HK-2 (cell line): Measurements from ENCODE around the gene ATP2A2.
"Not testable (repeated sequence)": the region's sequence is repeated elsewhere in the genome, so short reads cannot be mapped to it uniquely, and the experiment has no call there.

Experiments used
- DNase-seq: peaks from one replicate; pipeline ENCODE4 v3.0.0-alpha.2; 2018; ENCODE audit not compliant: unreplicated experiment

ATP2A2 gene

DNA sequence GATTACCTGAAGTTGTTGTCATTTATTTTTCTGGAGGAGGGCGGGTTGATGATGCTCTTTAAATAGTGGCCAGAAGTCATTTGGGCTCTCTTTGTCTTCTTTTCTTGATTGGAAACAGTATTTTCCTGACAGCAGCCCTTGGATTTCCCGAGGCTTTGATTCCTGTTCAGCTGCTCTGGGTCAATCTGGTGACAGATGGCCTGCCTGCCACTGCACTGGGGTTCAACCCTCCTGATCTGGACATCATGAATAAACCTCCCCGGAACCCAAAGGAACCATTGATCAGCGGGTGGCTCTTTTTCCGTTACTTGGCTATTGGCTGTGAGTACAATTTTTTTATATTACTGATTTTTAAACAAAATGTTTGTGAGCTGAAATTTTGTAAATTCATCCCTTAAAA is 62.1 kb downstream of the ATP2A2 start:
- DNase-seq: no peak

DNA sequence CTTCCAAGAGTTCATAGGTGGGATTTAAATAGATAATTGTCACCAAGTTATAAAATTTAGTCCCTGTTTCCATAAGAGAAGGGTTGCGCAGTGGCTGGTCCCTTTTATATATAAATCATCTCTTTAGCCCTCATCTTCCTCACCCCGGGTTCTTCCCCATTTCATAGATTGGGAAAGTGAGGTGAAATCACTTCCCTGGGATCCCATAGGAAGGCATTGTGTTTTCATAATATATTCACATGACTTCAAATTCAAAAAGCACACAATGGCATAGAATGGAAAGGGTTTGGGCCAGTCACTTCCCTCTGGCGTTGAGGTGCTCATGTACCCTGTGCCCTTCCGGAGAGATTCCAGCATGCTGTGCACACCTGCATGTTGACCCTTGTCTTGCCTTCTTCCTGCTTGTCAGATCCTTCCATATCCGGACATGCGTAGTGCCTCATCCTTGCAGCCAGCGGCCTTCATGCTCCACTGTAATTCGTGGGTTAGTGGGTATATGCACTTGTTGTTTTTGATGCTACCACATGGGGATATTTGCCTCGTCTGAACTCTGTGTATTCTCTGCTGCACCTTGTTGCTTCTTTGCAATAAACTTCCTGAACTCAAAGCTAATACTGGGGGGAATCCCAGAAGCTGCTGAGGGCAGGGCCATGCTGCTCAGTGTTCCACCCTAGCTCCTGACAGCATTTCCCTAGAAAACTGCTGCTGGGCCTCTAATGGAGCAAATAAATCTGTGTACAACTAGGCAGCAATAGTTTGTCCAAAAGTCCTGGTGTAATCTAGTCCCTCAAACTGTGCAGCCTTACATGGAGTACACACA is 62.9 kb downstream of the ATP2A2 start:
- DNase-seq: no peak

DNA sequence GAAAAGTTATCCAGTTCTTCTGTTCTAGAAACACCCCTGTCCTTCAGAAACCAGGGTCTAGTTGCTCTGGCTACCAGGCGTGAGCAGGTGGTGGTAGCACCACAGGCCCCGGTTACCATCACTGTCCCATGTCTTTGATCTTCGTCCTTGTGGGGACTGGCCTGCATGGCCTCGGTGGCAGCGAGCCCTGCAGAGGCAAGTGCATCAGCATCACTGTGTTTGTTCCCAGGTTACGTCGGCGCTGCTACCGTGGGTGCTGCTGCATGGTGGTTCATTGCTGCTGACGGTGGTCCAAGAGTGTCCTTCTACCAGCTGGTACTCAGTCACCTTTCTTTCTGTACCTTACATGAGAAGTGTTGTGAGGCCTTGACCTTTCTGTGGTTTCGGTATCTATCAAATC is 63.6 kb downstream of the ATP2A2 start:
- no peak for DNase-seq

DNA sequence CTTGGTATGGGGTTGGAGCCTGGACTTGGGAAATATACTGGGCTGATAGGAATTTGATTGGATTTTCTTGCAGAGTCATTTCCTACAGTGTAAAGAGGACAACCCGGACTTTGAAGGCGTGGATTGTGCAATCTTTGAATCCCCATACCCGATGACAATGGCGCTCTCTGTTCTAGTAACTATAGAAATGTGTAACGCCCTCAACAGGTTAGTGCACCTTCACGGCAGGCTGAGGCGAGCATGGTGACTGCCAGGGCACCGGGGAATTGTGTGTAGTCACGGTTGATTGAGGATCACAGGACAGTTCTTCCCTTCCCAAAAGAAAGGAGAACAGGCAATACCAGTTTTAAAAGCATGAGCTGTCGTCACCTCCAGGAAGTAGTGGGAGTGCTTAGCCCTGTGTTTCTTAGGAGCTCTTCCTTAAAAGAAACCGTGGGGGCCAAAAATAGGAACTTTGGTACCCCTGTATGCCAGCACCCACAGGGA is 64.2 kb downstream of the ATP2A2 start:
- DNase-seq: no peak

DNA sequence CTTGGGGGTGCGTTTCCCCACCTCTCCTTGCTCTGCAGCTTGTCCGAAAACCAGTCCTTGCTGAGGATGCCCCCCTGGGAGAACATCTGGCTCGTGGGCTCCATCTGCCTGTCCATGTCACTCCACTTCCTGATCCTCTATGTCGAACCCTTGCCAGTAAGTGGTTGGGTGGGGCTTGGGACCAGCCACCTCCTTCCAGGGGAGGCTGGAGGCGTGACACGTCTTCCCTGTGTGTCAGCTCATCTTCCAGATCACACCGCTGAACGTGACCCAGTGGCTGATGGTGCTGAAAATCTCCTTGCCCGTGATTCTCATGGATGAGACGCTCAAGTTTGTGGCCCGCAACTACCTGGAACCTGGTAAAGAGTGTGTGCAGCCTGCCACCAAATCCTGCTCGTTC is 64.9 kb downstream of the ATP2A2 start:
- no peak for DNase-seq

DNA sequence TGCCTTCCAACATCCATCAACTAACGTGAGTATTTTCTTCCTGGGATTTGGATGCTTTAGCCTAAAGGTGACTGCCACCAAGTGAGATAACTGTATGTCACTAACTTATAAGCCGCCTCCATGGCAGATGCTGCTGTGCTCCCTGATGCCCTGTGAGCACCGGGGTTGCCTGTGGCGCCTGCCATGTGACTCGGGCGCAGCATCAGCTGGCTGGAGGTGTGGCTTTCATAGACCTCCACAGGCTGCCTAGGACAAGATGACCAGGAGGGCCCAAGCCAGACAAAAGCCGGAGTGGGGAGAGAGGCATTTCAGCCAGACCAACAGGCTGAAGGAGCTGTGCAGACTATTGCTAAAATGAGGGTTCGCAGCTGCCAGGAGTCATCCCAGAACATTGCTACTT is 66.7 kb downstream of the ATP2A2 start:
- DNase-seq: no peak

DNA sequence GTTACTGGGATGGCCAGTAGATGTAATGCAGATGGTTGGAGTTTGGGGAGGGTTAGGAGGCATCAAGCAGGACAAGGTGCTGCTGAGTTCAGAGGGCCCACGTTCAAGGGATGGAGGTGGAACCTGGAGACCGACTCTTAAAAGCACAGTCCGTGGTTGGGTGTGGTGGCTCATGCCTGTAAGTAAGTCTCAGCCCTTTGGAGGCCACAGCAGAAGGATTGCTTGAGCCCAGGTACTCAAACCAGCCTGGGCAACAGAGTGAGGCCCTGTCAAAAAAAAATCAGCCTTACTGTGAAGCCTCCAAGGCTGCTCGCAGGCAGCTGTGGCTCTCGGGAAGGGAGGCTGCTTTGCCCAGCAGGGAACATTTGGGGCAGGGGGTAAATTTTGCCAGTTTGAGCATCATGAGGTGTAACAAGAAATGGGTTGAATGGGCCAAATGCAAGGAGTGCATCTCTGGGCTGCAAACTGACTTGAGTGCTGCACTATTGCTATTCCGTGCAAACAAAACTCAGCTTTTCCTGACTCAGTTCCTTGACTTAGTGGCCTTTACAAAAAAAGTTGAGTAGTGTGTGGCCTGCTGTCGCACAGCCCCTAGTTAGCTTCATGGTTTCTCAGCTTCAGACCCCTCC is 67.5 kb downstream of the ATP2A2 start:
- no peak for DNase-seq

DNA sequence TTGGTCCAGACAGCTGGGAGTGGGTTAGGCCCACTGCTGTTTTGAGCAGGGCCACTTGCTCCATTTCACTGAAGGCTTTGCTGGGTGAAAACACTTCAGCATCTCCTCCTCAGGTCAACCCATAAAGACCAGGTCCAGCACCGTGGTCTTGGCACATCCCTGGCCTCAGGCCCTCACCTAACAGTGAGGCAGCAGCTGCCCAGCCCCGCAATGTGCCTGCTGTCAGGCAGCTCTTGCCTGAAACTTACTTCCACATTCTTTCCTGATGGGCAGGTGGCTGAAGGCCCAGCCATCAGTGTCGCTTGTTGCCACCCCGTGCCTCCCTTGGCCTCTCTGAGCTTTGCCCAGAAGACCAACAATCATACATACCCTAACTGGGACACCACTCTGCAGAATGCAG is 68.0 kb downstream of the ATP2A2 start:
- DNase-seq: no peak

DNA sequence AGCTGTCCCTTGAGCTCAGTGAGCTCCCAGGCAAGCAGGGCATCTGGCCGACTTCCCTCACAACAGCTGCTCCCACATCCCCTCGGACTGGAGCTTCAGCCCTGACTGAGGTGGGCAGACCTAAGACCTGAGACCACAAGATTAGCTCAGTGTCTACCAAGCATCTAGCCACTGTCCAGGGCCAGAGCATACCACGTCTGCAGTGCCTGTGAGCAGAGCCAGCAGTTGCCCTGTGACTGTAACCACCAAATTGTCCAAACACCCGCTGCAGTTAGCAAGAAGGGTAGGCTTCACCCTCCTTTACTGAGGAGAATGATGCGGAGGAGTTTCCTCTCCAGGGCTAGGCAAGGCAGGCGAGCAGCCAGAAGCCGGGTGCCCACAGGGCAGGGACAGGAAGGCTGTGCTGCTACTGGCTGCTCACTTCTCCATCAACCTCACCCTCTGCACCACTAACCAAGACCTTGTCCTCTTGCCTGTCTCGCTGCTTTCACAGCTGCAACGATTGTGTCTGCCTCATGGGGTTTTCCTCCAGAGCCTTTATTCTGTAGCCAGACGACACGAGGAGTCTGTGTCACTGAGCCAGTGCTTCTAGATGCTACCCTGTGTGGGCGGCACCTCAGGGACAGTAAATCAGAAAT is 68.6 kb downstream of the ATP2A2 start:
- no peak for DNase-seq

DNA sequence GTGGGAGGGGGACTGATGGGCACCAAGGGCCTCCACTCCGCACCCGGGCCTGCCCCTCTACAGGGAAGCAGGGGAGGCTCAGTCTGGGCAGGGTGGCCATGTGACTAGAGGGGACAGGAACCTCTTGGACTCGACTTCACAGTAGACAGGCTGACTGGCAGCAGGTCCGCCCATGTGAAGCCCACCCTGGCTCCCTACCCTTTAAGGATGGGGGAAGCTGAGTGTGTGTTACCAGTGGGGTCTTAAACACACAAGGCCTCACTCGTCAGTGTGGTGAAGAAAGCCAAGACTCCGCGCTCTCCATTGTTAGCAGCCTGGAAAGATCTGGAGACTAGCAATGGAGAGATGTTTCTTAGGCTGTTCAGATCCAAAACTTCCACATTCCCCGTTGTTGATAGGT is 70.1 kb downstream of the ATP2A2 start:
- DNase-seq: no peak

DNA sequence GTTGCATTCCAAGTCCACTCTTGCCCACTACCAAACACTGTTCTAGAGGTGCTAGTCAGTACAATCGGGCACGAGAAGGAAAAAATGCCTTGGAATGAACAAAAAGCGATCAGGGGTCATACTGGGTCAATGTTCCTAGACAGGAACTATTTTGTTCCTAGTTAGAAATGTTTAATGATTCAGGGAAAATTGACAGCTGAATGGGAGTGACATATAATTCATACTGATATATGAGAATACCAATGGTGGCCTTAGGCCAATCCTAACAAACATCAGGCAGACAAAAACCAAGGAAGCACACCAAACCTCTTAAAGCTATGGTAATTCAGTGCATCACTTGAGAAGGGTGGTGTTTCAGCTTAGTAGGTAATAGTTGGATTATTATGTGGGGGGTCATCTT is 71.4 kb downstream of the ATP2A2 start:
- DNase-seq: no peak

DNA sequence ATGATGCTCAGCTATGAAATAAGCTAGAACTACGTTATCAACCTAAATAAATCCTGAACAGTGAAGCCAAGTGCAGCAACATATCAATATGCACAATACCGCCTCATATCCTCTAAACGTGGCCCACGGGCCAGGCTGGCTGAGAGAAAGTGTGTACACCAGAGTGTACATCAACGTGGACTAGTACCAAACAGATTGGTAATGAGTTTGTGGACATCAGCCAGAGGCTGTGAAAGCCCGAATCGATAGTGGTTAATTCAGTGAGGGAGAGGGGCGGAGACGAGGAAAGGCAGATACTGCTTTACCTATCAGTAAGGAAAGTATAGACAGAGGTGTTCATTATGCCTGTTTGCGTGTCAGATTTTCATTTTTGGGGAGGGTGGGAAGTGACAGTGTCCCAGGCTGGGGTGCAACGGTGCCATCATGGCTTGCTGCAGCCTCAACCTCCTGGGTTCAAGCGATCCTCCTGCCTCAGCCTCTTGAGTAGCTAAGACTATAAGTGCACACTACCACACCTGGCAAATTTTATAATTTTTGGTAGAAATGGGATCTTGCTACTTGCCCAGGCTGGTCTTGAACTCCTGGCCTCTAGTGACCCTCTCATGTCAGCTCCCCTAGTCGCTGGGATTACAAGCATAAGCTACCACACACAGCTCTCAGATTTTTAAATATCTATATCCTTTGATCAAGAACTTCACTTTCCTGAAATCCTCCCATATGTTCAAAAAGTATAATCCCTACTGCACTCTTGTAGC is 72.3 kb downstream of the ATP2A2 start:
- no peak for DNase-seq

DNA sequence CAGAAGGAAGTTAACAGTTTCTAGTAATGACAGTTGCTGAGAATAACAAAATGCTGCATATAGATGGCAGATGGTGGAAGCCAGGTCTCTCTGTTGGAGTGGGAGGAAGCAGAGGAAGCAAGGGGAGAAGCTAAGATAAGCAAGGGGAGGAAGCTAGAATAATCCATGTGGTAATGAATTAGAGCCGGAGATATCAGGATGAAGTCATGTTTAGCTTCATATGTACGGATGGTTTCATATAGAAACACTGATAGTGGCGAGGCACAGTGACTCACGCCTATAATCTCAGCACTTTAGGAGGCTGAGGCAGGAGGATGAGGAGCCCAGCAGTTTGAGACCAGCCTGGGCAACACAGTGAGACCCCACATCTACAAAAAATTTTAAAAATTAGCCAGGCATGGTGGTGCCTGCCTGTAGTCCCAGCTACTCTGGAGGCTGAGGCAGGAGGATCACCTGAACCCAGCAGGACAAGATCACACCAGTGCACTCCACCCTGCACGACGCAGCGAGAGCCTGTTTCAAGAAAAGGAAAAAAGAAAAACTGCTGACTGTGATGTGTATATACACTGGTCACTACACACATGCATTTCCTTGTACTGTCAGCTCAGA is 73.2 kb downstream of the ATP2A2 start:
- no peak for DNase-seq

DNA sequence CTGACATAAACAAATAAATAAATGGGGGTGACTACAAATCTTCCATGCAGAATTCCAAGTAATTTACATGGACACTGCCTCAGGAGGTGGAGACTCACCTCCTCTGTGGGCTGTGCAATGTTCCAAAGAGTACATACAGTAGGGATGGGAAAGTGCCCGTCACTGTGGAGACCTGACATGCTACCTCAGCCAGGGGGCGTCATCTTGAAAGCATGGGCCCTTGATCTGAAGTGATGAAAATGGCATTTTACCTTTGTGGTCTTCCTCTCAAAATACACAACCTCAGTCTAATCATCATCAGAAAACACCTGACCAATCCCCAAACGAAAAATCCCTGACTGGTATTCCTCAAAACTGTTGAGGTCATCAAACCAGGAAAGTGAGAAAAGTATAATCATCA is 74.0 kb downstream of the ATP2A2 start:
- no peak for DNase-seq

DNA sequence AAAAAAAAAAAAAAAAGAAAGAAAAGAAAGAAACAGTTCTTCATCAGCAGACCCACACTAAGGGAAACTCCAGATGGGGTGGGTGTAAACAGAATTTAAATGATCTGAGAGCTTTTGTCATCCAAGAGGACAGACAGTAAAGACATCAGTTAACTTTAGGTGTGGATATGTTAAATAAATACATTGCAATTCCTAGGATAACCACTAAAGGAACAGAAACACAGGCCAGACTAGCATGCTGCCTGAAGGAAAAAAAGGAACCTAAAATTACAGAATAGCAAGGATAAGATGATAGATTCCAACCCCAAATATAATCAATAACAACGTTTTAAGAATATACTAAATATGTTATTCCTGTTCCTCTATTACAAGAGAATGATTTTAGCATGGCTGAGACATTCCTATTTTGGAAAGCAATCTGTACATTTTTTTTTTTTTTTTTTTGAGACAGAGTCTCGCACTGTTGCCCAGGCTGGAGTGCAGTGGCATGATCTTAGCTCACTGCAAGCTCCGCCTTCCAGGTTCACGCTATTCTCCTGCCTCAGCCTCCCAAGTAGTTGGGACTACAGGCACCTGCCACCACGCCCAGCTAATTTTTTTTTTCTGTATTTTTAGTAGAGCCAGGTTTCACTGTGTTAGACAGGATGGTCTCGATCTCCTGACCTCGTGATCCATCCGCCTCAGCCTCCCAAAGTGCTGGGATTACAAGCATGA is 77.5 kb downstream of the ATP2A2 start:
- not testable (repeated sequence) for DNase-seq

DNA sequence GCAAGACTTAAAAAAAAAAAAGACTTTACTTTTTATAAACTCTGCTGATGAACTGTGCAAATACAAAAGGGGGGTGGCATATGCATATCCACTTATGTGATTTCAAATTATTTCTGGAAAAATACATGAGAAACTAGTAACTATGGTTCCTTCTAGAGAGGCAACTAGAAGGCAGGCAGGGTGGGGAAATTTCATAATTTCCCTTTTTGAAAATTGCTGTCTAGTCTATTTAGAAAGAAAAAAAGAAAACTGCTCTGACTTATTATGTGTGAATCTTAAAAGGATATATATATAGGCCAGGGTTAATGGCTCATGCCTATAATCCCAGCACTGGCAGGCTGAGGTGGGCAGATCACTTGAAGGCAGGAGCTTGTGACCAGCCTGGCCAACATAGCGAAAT is 80.2 kb downstream of the ATP2A2 start:
- DNase-seq: no peak

DNA sequence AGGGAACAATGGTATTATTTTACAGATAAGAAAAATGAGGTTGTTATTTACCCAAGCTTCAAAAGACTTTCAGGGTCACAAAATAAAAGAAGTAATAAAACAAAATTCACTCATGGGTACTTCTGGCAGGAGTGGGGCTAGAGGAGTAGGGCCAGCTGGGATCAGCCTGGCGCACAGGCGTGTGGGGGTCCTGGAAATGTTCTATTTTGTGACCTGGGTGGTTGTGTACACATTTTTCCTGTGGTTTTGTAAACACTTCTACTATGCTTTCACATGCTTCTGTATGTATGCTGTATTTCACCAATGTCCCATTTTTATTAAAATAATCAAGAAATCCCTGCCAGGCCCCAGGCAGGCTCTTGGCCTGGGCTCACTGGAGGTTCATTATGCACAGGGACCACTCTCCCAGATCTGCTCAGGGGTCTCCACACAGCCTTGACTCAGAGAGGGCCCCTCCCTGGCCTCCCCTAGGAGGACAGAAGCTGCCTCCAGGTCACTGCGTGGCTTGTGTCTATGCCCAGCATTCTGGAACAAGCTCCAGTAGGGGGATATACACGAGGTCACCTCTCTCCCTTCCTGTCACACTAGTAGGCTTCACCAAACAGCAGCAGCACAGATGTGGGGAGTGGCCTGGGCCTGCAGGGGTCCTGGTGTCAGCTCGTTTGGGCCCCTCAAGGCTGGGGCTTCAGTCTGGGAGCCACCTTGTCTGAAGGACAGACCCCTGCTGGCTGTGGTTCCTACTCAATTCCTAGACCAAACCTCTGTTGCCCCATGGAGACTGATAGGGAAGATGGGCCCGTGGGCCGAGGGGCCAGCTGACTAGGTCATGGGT is 84.7 kb downstream of the ATP2A2 start:
- DNase-seq: no peak

DNA sequence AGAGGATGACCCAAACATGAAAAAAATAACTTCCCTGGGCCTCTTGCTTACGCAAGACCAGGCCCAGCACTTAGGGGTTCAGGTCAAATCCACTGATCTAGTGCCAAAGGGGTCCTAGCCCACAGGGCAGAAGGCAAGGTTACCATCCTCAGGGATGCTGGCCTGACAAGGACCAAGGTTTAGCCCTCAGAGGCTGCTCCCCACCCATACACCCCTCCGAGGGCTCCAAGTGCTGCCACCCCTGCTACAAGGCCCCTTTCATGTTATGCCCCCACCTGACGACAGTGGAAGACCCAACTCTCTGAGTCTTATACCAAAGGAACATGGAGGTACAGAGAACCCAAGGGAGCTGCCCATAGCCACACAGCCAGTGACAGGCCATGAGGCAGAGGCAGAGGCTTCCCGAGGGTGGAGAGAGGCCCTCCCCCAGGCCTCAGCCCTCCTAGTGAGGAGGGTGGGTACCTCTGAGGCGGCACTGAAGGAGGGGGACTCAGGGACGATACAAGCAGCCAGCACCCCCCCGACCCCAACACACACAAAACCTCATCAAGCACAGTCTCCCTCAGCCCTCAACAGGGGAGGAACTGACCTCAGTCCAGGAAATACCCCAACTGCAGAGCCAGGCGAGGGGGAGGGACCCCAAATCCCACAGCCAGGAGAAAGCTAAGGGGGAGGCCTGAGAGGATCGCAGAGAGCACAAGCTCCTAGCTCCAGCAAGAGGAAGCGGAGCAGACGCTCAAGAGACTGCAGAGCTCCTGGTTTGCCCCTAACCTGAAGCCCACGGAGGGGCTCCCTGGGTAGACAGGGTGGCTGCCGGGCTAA is 85.5 kb downstream of the ATP2A2 start:
- no peak for DNase-seq

DNA sequence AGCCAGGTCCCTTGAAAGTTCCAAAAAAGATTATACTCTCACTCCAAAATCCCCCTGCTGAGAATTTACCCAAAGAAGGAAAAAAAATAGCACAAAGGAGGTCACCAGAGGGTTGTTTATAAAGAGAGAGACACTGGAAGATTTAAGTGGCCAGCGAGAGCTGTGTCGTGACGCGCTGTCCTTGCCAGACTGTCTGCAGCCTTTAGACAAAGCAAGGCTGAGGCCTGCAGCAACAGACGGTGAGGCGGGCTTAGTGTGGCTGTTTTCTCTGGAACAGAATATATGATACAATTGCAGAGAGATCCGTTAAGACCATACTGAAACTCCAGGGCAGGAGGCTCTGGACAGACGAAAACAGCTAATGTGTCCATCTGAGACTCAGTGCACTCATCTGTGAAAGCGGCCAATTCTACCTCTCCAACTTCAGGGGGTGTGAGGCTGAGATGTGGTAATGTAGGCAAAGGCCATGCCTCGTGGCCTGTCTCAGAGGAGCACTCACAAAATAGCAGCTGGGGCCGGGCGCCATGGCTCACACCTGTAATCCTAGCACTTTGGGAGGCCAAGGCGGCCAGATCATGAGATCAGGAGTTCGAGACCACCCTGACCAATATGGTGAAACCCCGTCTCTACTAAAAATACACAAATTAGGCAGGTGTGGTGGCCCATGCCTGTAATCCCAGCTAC is 86.3 kb downstream of the ATP2A2 start:
- DNase-seq: no peak
